CD4-positive, alpha-beta T cell treated with Interleukin-1 beta for 1 hour (primary cell): Measurements from ENCODE around the gene PPP2R2D.
"Not testable (repeated sequence)": the region's sequence is repeated elsewhere in the genome, so short reads cannot be mapped to it uniquely, and the experiment has no call there.

Experiments
- DNase-seq, 2 donors: peaks; one replicate each; pipeline ENCODE4 v3.0.0-alpha.2; 2020 to 2022

Gene PPP2R2D

DNA sequence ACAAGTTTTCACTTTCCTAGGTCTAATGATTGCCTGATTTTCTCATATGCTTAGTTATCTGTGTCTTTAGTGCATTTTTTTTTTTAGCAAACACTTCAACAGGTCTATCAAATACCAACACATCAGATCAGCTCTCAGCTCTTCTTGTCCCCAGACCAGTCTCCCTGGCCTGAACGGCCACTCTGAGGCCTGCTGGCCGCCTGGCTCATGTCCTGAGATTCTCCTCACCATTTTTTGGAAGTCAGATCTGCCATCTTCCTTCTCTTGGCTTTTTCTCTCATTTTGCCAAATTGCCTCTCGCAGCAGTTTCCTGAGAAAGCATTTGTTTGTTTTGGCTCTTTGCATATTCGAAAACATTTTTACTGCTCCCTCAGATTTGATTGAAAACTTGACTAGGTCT lies 29.3 kb downstream of the PPP2R2D start:
- DNase-seq: no peak

DNA sequence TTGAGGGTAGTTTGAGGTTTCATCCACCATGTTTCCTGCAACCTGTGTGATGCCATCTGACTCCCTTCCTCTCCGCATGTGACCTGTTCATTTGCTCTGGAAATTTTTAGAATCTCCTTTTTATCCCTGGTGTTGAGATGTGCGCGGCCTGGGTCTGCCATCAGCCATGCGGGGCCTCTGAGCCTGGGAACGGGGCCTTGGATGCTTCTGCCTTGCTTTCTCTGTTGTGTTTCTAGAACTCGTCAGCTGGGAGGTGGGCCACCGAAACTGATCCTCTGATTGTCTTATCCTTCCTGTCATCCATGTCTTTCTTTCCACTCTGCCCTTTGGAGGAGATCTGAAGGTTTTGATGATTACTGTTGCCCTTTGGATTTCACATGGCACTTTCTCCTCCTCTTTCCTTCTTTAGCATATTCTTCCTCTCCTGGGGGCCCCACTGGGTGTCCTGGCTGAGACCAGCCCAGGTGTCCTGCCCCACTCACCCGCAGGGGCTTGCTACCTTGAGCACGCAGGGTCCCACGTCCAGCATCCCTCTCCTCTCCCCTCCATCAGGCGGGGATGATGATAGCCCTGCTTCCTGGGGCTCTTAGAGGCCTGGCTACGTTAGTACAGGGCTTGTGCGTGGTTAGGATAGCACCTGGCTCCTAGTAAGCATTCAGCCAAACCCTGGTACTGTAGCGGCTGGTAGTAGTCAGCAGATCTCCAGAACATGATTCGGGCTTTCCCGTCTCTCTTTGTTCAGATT lies 29.9 kb downstream of the PPP2R2D start:
- no peak for DNase-seq

- no peak for DNase-seq
Observed at GRCh38 chr10:131931981-131932380, 31.2 kb downstream of the PPP2R2D start.

DNA sequence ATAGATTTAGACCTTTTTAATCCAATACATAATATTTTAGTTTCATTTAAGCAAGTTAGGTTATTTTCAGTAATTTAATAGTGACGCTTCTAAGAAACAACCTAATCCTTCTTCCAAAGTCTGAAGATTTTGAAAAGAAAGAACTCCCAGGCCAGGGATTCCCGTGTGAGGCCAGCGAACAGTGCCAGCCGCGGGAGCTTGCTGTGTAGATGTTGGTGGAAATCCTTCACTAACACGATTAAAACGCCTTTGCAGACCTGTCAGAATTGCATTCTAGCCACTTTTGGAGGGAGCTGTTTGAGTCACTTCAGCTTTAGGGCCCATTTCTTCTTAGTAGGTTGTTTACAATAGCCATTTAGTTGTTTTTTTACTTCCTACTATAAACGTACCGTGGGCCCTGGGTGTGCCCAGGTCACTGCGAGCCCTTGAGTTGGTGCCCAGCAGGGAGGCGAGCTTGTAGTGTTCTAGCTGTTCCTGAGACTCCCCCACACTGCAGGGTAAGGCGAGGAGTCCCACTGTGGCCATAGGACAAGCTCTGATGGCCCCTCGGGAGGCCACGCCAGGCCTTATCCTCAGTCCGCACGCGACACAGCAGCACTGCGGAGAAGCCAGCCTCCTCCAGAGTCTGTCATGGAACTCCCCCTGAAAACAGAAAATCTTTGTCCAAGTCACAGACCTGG lies 32.3 kb downstream of the PPP2R2D start:
- no peak for DNase-seq

DNA sequence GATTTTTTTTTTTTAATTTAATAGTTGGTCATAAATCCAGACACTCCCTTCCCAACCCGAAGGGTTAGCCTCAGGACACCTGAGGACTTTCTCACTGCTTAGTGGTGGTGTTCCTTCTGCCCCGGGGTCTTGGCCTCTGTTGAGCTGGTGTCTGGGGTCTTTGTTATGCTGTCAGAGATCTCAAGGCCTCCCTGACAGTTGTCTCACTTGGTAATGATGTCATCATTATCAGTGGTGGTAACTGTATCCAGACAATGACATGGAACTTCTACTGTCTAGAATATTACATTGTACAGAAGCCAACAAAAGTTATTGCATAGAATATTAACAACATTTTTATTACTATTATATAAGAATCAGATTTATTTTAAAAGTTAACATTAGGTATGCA lies 32.9 kb downstream of the PPP2R2D start:
- no peak for DNase-seq

- DNase-seq: no peak
Observed at GRCh38 chr10:131934769-131935168, 34.0 kb downstream of the PPP2R2D start.

GRCh38 chr10:131935260-131935659 lies 34.5 kb downstream of the PPP2R2D start:
- no peak for DNase-seq

- DNase-seq: no peak
Observed at GRCh38 chr10:131936294-131936693, 35.5 kb downstream of the PPP2R2D start.

GRCh38 chr10:131936736-131937135 lies 35.9 kb downstream of the PPP2R2D start:
- DNase-seq: no peak

GRCh38 chr10:131937836-131938235 lies 37.0 kb downstream of the PPP2R2D start:
- DNase-seq: no peak

- no peak for DNase-seq
Observed at GRCh38 chr10:131938681-131939080, 37.9 kb downstream of the PPP2R2D start.

DNA sequence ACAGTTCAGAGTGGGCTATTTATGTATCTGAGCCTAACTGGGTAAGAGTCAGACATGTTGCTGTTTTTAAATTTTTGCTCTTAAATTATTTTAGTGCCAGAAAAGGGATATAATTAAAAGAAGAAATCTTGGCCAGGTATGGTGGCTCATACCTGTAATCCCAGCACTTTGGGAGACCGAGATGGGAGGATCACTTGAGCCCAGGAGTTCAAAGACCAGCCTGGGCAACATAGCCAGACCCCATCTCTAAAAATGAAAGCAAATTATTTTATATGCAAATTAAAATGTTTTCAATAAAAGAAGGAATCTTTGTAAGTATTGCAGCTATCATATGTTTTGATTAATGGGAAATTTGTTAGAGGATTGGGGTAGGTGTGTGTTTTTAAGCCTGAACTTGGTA lies 41.6 kb downstream of the PPP2R2D start:
- DNase-seq: no peak

GRCh38 chr10:131943021-131943814 lies 42.4 kb downstream of the PPP2R2D start:
- peak in 1 of 2 donors; percentile 13 for DNase-seq

- no peak for DNase-seq
Observed at GRCh38 chr10:131944412-131944811, 43.6 kb downstream of the PPP2R2D start.

DNA sequence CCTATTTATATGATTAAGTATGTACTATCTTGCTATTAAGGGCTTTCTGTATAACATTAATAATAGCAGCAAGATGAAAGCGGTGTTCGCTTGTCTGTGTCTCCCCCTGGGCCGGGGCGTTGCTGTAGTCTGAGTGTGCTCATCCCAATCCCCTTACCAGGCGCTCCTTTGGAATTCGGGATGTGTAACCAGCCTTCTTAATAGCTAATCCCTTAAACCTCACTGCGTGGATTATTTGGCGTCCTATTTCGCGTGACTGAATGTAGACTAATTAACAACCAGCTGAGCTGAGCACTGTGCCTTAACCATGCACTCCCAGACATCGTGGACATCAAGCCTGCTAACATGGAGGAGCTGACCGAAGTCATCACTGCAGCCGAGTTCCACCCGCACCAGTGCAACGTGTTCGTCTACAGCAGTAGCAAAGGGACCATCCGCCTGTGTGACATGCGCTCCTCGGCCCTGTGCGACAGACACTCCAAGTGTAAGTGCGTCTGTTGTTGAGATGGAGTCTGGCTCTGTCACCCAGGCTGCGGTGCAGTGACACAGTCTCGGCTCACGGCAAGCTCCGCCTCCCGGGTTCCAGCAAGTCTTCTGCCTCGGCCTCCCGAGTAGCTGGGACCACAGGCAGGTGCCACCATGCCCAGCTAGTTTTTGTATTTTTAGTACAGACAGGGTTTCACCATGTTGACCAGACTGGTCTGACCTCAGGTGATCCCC lies 44.3 kb downstream of the PPP2R2D start:
- DNase-seq: no peak

- DNase-seq: no peak
Observed at GRCh38 chr10:131946321-131946751, 45.5 kb downstream of the PPP2R2D start.

DNA sequence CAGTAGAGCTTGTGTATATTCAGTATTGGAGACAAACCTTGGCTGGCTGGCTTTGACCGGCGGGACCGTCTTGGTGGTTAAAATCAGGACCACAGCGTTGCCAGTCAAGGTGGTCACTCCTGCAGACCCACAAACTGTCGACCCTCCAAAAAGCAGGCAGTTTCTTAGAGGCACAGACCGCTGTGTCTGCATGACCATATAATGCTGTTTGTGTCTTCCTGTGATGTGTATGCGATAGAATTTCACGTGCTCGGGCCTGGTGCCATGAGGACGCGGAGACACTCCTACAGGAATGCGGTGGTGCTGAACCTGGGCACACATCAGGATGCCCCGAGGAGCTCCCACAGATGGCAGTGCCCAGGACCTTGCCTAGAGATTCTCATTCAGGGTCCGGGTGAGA lies 46.1 kb downstream of the PPP2R2D start:
- no peak for DNase-seq

DNA sequence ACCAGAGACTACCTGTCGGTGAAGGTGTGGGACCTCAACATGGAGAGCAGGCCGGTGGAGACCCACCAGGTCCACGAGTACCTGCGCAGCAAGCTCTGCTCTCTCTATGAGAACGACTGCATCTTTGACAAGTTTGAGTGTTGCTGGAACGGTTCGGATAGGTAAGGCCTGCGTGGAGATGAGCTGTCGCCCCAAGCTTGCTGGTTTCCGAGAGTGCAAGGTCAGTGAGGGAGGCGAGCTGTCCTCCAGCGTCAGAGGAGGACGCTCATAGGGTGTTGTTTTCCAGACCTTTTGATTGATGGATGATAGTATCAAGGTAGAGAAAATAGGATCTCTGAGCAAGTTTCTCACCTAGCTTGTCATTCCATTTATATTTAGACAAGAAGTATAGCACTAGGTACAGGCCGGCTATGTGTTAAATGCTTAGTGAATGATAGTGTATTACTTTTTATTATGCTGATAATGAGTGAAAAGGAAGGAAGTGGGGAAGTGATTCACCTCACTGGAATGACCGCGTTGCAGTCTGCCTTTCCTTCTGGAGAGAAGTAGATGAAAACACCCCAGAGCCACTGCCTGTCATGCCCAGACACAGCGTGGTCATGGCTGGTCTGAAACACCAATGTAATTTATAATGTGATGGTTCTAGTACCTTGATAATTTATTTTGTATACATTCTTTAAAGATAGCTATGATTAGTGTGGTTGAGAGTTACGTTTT lies 47.0 kb downstream of the PPP2R2D start:
- no peak for DNase-seq

DNA sequence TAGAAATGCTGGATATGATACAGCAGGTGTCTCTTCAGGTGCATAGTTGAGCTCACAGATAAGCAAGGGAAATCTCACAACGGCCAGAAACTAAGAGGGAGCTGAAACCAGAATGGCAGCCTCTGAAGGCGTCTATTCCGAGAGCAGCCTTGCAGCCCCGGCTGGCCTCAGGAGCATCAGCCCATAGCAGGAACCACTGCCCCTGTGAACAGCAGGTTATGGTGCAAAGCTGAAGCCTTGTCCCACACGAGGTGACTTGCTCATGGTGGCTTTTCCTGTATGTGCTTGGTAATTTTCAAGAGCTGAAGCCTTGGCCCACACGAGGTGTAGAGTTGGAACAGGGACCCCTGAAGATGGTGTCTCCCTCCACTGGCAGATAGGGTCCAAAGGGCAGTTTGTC lies 47.7 kb downstream of the PPP2R2D start:
- DNase-seq: no peak

DNA sequence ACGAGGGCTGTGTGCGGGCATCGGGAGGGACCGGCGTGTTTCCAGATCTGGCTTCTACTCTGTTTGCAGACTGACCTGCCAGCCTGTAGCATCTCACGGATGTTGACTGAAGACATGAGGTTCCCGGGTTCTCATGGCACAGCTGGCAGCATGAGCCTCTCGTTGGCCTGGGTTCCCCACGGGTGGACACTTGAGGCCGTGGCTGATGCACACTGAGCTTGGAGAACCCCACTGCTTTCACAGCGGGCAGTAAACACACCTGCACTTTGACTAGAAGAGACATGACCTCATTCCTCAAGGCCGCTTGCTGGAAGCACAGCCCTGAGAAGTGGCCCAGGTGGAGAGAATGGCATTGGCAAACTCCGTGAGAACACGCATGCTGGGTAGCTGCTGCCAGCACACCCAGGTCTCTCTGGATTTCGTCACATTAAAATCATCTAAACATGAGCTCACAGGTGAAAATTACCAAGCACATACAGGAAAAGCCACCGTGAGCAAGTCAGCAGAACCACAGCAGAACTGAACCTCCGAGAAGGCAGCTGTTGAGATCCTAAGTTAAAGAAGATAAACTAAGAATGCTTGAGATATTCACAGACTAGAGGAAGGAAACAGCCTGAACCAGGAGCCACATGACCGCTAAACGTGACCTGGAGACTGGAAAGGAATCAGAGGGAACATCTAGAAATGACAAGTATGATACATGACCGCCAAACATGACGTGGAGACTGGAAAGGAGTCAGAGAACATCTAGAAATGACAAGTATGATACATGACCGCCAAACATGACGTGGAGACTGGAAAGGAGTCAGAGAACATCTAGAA lies 48.4 kb downstream of the PPP2R2D start:
- DNase-seq: no peak

GRCh38 chr10:131949908-131950307 lies 49.1 kb downstream of the PPP2R2D start:
- not testable (repeated sequence) for DNase-seq
